Inferior parietal cortex (tissue), 1 donor: ENCODE data around the gene TNFRSF1A.

Experiments used
- DNase-seq: peaks from one replicate; pipeline ENCODE4 v3.0.0-alpha.2; 2016; ENCODE audit errors: extremely low spot score

The TNFRSF1A gene

DNA sequence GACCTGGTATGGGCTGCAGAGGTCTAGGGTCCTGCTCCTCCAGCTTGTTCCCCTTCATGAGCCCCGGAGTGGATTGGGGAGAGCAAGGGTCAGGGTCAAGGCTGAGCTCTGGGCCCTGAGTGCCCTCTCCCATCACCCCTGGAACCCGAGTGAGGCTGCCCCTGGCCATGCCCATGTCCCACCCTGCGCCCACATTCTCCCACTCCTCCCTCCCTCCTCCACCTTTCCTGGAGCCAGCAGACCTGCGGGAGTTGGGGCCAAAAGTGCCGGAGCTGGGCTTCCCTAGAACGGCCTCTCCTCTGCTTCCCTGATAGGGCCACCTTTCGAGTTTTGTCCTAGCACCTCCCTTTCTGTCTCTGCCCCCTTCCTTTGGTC, 32.9 kb upstream of the TNFRSF1A start:
- DNase-seq, result no peak

DNA sequence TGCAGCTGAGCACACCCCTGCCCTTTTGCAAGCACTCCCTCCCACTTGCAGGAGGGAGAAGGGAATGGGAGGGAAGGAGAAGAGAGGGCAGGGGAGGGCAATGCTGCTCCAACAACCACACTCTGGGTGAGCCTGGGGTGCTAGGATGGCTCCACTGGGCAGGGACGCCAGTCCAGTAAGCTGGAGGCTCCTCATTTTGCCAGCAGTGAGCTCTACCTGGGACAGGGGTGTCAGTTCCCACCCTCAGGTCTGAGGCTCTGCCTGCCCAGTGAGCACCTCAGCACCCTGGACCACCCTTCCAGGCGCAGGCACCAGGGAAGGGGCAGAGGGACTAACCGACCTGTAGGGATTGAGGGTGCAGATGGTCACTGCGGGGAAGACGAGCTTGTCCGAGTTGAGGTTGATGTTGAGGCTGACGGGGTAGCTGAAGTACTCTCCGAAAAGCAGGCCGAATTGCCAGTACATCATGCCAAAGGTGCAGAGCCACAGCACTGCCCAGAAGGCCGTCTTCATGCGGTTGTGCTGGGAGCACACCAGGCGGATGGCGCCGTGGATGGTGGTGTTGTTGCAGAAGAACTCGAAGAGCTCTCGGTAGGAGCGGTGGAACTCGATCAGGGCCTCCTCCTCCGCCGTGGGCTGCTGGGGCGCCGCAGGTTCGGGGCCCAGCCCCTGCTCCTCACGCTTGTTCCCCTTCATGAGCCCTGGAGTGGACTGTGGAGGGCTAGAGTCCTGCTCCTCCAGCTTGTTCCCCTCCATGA, 32.3 kb upstream of the TNFRSF1A start:
- no peak for DNase-seq

DNA sequence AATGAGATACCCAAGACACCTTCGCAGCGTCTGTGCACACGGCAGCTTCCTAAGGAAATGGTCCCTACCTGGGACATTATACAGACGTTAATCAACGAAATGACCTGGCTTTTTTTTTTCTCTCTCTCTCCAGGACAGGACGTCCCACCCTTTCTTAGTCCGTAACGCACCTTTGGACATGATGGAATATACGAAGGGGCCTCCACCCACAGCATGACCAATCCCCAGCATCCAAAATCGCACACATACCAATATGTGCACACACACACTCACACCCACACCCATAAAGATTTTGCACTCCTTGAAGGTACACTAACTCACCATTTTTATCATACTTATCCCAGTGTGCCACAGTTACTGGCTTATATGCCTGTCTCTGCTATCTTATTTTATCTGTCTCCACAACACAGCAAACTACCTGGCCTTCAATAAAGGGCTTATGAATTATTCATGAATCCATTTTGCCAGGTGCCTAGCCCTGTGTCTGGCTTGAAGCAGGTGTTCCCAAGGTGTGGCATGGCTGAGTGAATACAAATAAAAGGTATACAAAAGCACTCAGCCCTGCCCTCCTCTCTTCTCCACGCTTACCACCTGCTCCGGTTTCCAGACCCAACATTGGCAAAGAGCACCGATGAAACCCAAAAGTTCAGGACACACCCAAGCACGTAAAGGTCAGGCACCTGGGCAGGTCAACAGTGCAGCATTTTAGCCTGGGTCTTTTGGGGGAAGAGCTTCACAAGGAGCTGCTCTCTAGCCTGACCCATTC, 31.3 kb upstream of the TNFRSF1A start:
- no peak for DNase-seq

DNA sequence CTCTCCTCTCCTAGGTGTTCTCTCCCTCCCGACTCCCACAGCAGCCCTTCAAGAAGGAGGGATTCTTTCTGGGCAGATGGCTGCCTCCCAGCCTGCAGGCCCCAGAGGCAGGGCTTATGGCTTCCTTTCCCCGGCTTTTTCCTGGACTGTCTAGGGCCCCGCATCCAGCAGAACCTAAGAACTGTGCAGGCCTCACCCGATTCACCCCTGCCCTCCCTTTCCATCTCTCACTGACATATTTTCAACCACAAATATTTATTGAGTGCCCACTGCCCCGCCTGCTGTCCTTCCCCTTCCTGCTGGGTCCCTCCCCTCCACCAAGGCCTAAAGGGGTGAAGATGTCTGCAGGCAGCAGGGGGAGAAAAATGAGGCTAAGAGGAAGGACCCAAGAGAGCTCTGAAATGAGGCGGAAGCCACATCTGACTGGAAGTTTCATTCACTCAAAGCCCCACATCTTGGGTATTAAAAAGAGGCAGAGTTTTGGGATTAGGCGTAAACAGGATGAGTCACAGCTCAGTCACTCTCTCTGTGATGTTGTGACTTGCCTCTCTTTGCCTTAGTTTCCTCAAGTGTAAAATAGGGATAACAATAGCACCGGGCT, 30.6 kb upstream of the TNFRSF1A start:
- no peak for DNase-seq

DNA sequence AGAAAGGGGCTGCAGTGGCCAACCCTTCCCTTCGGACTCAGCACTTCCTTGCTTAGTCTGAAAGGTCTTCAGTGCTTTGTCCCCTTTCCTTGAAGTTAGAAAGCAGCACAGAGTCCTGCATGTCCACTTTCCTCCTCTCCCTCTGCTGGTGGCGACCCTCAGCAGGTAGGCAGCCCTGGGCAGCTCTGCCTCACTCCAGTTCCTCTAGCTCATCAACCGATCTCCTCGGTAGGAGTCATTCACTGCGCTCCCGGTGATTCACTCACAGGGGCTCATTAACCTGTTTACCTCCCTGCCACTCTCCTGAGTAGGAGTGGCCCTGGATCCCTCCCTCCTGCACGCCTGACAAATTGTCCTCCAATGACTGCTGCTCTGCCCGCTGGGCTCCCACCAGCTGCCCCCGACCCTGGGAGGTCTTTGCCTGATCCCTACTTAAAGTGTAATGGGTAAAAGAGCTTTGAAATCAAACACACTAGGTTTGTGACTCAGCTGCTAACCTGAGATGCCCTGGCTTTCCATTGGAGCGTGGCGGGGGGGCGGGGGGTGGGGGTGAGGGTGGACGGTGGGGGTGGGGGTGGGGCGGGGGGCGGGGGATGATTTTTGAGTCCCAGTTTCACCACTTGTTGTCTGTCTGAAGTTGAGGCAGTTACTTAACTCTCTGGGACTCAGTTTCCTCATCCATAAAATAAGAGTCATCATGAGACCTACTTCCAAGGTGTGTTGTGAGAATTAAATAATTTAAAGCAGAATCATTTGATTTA, 29.3 kb upstream of the TNFRSF1A start:
- DNase-seq, result no peak

DNA sequence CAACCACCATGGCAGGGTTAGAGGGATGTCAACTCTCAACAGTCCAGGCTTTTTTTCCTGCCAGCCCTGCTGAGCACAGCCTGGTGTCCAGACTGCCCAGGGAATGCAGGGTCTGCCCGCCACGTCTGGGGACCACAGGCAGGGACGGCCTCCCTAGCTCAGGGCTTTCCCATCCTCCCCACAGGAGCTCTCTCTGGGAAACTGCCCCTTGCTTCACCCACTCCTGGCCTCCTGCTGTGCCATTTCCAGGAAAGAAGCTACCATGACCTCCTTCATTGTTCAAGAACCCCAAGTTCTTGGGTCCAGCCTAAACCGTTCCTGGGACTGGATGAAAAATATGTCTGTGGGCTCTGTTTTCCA, 28.7 kb upstream of the TNFRSF1A start:
- DNase-seq, result no peak

DNA sequence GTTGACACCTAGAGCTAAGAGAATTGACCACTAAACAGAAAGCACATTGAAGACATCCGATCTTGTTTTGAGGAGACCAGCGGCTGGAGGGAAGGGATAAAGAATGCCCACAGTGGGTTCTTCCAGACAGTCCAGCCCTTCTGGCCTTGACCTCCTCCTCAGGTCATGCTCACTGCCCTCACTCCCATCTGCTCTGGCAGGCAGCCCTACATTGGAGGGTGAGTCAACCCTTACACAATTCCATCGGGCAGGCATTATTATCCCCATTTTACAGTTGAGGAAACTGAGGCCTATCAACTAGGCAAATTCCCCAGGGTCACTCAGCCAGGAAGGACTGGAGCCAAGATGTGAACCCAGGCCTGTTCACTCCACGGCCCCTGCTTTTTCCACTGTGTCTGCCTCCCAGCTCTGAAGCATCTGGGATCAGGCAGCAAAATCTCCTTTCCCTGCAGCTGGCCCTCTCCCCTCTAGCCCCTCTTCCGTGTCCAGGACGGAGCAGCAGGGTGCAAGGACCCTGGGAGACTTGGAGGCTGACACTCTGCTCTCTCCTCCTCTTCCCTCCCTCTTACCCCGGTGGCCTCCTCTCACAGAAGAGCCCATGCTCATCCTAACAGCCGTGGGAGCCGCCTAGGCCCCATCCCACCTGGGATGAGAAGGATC, 28.2 kb upstream of the TNFRSF1A start:
- DNase-seq, result no peak

DNA sequence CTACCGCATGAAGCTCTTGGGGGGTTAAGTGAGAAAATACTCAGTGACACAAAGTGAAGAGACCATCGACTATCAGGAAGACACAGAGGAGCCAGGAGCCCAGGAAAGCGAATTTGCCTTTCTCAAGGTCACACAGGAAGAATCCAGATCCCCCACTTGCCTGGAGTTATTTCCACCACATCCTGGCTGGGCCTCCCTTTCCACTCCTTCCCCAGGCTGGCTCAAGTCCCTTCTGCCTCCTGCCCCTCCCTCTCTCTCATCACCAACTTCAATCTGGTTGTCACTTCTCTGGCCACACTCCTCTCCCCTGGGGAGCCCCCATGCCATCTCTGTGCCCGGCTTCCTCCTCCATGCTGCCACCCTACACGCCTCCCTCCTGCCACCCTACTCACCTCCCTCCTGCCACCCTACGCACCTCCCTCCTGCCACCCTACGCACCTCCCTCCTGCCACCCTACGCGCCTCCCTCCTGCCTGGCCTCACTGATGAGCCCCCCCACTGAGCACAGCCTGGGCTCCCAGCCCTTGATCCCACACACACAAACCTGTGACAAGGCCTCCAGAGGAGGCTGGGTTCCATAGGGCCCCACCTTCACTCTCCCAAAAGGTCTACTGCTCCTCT, 27.1 kb upstream of the TNFRSF1A start:
- no peak for DNase-seq

DNA sequence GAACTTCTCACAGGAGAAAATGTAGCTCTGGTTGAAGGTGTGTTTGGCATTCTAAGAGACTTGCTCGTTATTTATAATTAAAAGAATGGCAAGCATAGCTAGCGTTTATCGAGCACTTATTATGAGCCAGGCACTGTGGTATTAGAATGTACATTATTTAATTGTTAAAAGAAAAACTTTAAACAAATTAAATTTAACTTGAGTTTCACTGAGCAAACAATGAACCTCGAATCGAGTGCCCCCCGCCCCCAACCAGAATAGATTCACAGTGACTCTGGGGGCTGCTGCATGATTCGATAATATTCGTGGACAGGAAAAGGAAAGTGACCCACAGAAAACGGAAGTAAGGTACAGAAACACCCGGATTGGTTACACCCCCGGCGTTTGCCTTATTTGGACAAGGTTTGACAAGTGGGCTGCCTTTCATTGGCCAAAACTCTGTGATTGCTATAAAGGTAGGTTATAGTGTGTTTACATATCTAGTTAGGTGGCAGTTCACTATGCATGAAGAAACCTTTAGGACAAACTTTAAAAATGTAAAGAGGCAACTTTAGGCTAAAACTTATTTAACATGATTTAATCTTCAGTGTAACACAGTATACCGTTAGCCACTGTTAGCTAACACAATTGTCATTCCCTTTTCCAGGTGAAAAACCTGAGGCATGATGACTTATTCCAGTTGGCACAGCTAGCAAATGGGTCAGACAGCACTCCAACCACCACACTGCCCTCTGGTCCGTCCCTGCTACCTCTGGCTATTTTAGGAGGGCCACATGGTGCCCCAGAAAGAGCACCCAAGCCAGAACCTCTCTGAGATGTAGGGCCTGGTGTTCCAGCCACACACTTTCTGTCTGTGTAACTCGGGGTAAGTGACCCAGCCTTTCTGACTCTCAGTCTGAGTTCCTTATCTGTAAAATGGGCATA, 26.4 kb upstream of the TNFRSF1A start:
- DNase-seq, result no peak

DNA sequence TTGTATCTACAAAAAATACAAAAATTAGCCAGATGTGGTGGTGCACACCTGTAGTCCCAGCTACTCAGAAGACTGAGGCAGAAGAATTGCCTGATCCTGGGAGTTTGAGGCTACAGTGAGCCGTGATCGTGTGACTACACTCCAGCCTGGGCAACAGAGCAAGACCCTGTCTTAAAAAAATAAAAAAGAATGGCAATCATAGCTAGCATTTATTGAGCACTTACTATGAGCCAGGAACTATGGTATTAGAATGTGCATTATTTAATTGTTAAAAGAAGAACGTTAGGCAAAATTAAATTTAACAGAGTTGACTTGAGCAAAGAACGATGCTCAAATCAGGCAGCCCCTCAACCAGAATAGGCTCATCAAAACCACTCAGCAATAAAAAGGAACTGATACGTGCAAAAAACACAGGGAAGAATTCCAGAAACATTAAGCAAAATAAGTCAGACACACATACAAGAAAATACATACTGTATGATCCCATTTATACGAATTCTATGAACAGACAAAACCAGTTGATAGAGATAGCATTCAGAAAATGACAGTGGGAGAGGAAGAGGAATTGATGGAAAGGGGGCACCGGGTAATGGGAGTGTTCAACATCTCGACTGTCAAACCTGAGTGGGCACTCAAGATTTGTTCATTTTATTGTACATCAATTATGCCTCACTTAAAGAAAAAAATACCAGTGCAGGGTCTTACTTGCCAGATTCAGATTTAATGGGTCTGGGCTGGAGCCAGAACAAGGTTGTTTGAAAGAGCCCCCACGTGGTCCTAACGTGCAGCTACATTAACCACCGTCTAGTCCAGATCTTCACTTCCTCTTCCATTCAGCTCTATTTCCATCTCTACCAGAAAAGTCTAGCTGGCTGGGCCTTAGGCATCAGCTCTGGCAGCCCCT, 25.4 kb upstream of the TNFRSF1A start:
- DNase-seq, result no peak

DNA sequence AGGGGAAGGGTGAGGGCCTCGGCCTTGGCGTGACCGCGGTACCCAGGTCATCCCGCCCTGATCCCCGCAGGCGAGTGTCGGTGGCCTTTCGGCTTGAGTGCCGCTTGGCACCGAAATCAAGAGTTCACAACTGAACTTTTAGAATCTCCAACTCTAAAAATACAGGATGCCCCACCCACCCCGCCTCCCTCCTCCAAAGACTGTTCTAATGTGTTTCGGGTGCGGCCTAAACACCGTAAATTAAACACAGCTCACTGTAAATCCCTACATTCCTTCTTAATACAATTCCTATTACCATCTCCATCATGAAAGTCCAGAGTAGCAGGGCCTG, 22.1 kb upstream of the TNFRSF1A start:
- no peak for DNase-seq

DNA sequence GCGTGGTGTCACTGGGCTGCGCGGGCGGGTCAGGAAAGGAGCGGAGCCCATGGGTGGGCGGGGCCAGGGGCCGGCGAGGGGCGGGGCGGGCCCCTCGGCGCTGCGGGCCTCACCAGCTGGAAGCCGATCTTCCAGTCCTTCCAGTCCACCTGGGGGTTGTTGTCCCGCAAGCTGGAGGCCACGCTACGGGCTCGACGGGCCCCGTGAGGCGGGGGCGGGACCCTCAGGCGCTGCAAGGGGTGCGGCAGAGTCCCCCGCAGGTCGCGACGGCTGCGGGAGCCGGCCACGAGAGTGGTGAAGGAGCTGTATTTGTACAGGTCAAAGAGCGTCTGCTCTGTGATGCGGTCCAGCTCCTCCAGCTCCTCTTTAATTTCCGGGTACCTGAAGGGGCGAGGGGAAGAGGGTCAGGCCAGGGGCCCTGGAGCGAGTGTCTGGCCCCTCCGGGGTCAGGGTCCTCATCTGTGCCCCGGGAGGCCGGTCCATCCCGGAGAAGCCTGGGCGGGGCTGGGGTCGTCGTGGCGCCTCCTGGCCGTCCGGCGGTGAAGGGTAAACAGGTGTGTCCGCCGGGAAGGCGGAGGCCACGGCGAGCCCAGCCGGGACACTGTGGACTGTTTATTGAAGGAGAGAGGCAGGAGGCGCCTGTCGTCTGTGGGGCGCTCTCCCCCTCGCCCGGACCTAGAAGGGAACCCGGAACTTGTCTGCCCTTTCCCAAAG, 21.6 kb upstream of the TNFRSF1A start:
- no peak for DNase-seq

DNA sequence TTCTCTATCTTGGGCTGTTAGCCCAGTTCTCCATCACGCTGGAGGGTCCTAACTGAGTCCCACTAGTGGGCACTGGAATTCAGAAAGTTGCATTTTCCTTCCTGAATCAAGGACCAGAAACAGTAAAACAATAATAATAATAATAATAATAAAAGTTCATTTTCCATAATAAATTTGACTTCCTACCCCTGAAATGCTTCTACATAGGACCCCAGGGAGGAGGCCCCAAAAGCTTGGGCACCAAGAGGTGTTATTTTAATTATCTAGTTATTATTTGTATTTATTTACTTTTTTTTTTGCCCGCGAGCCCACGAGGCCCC, 21.1 kb upstream of the TNFRSF1A start:
- no peak for DNase-seq

DNA sequence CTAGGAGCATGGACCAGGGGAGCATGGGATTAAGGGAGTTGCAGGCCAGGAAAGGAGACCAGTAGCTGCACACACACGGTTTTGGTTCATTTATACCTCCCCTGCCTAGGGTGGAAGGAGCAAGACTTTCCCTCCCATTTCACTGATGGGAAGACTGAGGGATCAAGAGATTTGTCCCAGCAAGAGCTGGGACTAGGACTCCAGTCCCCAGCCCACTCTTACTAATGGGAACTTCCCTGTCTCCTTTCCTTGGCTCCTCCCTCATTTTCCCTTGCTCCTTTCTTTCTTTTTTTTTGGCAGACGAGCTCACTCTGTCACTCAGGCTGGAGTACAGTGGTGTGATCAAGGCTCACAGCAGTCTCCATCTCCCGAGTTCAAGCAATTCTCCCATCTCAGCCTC, 20.5 kb upstream of the TNFRSF1A start:
- no peak for DNase-seq

DNA sequence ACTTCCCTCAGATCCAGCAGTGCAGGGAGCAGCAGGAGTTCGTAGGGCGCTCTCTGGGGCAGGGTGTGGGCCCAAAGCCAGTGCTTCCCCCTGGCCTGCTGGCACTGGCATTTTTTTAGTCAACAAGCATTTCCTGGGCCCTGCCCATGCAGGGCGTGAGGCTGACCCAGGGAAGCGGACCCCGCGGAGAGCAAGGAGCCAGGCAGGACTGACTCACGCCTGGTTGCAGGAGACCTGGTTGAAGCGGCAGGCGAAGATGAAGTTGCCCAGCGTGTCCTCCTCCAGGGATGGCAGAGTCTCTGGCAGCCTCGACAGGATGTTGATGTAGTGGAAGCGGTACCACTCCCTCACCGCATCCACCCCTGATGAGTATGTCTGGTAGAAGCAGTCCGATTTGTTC, 20.0 kb upstream of the TNFRSF1A start:
- no peak for DNase-seq

DNA sequence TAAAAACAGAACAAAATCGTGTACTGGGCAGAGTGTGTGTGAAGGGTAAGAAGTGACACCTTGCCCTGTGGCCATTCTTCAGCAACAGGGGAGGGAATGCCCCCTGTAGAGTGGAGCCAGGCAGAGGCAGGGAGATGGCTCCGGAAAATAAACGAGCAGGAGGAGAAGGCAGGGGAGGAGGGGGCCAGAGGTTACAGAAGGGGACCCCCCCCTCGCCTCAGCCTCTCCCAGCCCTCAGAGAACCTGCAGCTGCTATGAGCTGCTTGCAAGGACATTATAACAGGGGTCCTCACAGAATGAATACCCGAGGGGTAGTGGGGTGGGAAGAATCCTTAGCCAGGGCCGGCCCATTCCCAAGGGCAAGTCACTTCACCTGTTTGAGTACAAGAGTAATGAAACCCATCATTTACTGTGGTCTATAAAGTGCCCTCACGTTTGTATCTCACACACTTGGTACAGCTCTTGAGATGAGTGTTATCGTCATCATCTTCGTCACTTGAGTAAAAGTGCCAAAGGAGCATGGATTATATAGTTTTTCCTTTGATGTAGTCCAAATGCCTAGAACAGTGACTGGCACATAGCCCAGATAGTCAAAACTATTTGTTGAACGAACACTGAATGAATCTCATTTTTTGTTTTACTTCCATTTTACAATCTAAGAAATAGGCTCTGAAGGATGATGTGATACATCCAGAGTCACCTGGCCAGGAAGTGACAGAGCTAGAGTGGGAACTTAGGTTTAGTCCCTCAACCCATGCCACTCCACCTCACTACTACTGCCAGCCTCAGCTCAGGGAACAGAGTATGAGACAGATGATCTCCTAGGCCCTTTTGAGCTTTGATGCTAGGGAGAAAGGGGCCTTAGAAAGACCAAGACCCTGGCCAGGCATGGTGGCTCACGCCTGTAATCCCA, 19.0 kb upstream of the TNFRSF1A start:
- DNase-seq, result no peak

DNA sequence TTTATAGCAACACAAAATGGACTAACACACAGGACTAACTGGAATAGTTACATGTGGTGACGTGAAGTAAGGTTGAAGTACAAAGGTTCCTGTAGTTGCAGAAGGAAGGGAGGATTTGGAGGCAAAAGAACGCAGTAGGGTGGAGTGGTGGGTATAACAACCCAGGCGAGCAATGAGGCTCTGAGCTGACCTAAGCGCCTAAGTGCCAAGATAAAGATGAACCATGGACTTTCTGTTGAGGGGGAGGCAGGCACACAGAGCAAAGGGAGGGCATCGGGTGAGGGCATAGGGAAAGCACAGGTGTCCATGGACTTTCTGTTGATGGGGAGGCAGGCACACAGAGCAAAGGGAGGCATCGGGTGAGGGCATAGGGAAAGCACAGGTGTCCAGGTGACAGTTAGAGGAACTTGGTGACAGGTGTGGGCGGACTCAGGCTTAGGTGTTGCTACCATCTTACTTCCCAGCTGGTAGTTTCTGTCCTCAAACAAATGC, 18.2 kb upstream of the TNFRSF1A start:
- no peak for DNase-seq

DNA sequence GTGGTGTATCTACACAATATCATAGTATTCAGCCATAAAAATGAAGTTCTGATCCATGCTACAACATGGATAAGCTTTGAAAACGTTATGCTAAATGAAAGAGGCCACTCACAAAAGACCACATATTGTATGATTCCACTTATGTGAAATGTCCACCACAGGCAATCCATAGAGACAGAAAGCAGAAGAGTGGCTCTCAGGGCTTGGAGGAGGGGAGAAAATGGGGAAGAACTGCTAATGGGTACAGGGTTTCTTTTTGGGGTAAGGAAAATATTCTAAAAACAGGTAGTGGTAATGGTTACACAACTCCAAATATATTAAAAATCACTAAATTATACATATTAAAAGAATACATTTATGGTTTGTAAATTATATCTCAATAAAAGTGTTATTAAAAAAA, 17.0 kb upstream of the TNFRSF1A start:
- DNase-seq, result no peak
